Measurements from ENCODE around the gene RALGAPA2.

Gene RALGAPA2

GRCh38 chr20:20491110-20491783 lies 221.2 kb downstream of the RALGAPA2 start:
- no peak for DNase-seq

GRCh38 chr20:20490673-20491072 lies 221.8 kb downstream of the RALGAPA2 start:
- DNase-seq = no peak

- no peak for DNase-seq
Measured at GRCh38 chr20:20489648-20490341, 222.6 kb downstream of the RALGAPA2 start.

- DNase-seq = no peak
Measured at GRCh38 chr20:20489054-20489453, 223.4 kb downstream of the RALGAPA2 start.

GRCh38 chr20:20488388-20488787 lies 224.1 kb downstream of the RALGAPA2 start:
- no peak for DNase-seq

GRCh38 chr20:20487811-20488210 lies 224.6 kb downstream of the RALGAPA2 start:
- DNase-seq = no peak

GRCh38 chr20:20483328-20483727 lies 229.1 kb downstream of the RALGAPA2 start:
- no peak for DNase-seq

GRCh38 chr20:20482453-20482852 lies 230.0 kb downstream of the RALGAPA2 start:
- no peak for DNase-seq

GRCh38 chr20:20480689-20481088 lies 231.8 kb downstream of the RALGAPA2 start:
- no peak for DNase-seq

GRCh38 chr20:20480126-20480525 lies 232.3 kb downstream of the RALGAPA2 start:
- no peak for DNase-seq

GRCh38 chr20:20477444-20478041 lies 234.9 kb downstream of the RALGAPA2 start:
- DNase-seq = no peak

GRCh38 chr20:20476504-20476903 lies 235.9 kb downstream of the RALGAPA2 start:
- DNase-seq = no peak

GRCh38 chr20:20473657-20474056 lies 238.8 kb downstream of the RALGAPA2 start:
- no peak for DNase-seq

- DNase-seq = no peak
Measured at GRCh38 chr20:20472684-20473274, 239.7 kb downstream of the RALGAPA2 start.

- no peak for DNase-seq
Measured at GRCh38 chr20:20466341-20466879, 246.0 kb downstream of the RALGAPA2 start.

- DNase-seq = no peak
Measured at GRCh38 chr20:20465252-20465651, 247.2 kb downstream of the RALGAPA2 start.

GRCh38 chr20:20463933-20464374 lies 248.5 kb downstream of the RALGAPA2 start:
- DNase-seq = no peak

GRCh38 chr20:20462185-20462584 lies 250.3 kb downstream of the RALGAPA2 start:
- no peak for DNase-seq

GRCh38 chr20:20461551-20461950 lies 250.9 kb downstream of the RALGAPA2 start:
- DNase-seq = no peak

GRCh38 chr20:20459726-20460125 lies 252.7 kb downstream of the RALGAPA2 start:
- no peak for DNase-seq

GRCh38 chr20:20457392-20458126 lies 254.9 kb downstream of the RALGAPA2 start:
- DNase-seq = no peak

GRCh38 chr20:20456741-20457140 lies 255.7 kb downstream of the RALGAPA2 start:
- no peak for DNase-seq

GRCh38 chr20:20455926-20456325 lies 256.5 kb downstream of the RALGAPA2 start:
- DNase-seq = no peak

Data from SW 1271 (cell line).